Measurements from ENCODE around the gene OSBPL10. TPM values are rescaled to one million over a fixed set of nuclear protein-coding genes. Genes with fewer than 3 reads are reported as not detected.

The OSBPL10 gene
- total RNA-seq, 1 experiment from 2014 or later, result 48.0 TPM

DNA sequence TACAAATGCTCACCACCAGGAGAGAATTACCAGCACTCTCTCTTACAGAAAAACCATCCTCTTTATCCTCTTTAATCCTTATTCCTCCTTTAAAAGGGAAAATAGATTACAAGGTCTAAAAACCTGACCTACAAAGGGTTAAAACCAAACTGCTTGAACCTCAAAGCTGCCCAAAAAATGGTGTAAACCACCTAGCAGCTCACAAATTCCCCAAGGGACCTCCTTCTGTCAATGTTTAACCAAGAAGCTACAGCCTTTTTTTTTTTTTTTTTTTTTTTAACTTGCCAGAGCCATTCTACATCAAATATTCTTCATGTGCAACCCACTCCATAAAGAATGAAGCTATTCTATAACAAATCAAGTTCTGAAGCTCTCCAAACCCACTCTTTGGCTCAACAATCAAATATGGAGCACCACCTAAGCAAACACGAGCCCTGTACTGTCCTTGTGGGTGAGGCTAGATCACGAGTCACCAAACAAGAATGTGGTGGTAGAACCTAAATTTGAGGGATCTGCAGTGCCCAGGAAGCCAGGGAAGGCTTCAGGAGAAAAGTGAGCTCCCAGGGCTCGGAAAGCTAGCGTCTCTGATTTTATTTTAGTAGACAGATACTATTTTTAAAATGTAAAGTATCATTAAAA is 20.1 kb downstream of the OSBPL10 start:
- Histone ChIP-seq H3K9ac (ENCODE audit: low read length) (no peak overlapping the region), H3K79me2 (ENCODE audit: low read length) (peaks cover 81% of the 10 kb centered on the region), H3K27ac (ENCODE audit: low read length) (peak overlapping the region; percentile 9), H3K27me3 (ENCODE audit: low read length) (no peaks in the 10 kb centered on the region), H2AFZ (ENCODE audit: low read length) (no peak overlapping the region), H3K9me2 (replicated peaks; ENCODE audit: low read length) (no peaks in the 10 kb centered on the region), H3K4me3 (ENCODE audit: low read length) (no peak overlapping the region), H3K9me3 (ENCODE audit: low read length) (no peaks in the 10 kb centered on the region), H3K4me2 (ENCODE audit: low read length) (peak overlapping the region; percentile 21), H3F3A (ENCODE audit: low read length, unreplicated experiment) (peaks cover 6% of the 10 kb centered on the region), H4K20me1 (ENCODE audit: low read length) (peaks cover 6% of the 10 kb centered on the region; the same call in 1 of the 2 replicates), H3K4me1 (ENCODE audit: insufficient read depth, low read length) (peaks cover 47% of the 10 kb centered on the region), H3K36me3 (ENCODE audit: low read depth, low read length) (no peaks in the 10 kb centered on the region)
- DNase-seq (peak; percentile 84), ATAC-seq (peak; percentile 64)
- POLR2A ChIA-PET (ENCODE audit: unreplicated experiment), result interaction anchor here (0.6 to 0.7 kb wide), 2 partner anchors 20 to 144 kb away, joined by 3 to 33 read pairs; partner anchors contain the start of genes OSBPL10 and ZNF860
- intact Hi-C loops (cut with micrococcal nuclease), result loop anchor here (10.0 kb wide), 2 partner anchors 294 to 346 kb away; no protein-coding TSS in a partner anchor
- CTCF ChIA-PET, result no interaction called here
- no TSS peak for BruUV-seq (replicated peaks)
- no peak for TF ChIP-seq EZH2phosphoT487 (IDR thresholded peaks at IDR 0.05; ENCODE audit: borderline replicate concordance, low read length)
- TF ChIP-seq EZH2 (IDR thresholded peaks at IDR 0.05; ENCODE audit: low read length, unreplicated experiment), result no peak
- TF ChIP-seq, protein P1, sequence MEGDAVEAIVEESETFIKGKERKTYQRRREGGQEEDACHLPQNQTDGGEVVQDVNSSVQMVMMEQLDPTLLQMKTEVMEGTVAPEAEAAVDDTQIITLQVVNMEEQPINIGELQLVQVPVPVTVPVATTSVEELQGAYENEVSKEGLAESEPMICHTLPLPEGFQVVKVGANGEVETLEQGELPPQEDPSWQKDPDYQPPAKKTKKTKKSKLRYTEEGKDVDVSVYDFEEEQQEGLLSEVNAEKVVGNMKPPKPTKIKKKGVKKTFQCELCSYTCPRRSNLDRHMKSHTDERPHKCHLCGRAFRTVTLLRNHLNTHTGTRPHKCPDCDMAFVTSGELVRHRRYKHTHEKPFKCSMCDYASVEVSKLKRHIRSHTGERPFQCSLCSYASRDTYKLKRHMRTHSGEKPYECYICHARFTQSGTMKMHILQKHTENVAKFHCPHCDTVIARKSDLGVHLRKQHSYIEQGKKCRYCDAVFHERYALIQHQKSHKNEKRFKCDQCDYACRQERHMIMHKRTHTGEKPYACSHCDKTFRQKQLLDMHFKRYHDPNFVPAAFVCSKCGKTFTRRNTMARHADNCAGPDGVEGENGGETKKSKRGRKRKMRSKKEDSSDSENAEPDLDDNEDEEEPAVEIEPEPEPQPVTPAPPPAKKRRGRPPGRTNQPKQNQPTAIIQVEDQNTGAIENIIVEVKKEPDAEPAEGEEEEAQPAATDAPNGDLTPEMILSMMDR (conservative IDR thresholded peaks at IDR 0.05; ENCODE audit: low read depth, low read length), result no peak

DNA sequence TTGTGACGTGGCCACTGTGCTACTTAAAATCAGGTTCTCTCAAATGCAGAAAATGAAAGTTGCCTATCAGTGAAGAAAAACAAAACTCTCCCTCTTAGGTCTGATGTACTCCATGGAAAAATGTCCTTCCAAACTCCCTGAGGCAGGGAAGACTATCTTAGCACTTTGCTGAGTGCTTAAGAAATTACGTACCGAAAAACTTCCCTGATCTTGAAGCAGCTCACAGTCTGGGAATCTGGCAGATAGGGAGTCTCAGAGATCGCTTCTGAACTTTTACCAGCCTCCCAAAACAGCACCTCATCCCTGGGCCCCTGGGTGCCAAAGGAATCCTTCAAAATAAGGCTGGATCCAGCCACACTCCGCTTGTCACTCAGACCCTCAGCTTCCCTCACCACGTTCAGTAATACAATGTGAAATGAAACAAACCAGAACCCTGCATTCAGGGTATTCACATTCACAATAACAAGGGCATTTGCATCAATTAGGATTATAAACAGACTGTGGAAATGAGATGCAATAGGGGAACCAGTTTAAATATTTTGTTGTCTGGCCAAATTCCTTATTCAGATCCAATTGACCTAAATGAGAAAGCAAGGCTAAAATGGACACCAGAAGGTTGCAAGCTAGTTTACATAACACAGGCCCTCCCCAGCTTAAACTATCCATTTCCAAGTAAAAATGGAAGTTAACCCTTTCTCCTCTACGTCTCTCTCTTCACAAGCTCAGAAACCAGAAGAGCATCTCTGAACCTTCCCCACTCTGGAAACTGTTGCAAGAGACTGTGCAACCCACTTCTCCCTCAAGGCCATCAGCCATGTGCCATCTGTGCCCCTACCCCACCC is 20.9 kb downstream of the OSBPL10 start:
- peaks cover 5% of the 10 kb centered on the region; the same call in 1 of the 2 replicates for H3K36me3 ChIP-seq (ENCODE audit: low read depth, low read length)
- no TSS peak for BruUV-seq (replicated peaks)
- H3K9me3 ChIP-seq (ENCODE audit: low read length), result no peaks in the 10 kb centered on the region
- peak overlapping the region; percentile 21 for H3K4me2 ChIP-seq (ENCODE audit: low read length)
- H3K27ac ChIP-seq (ENCODE audit: low read length), result peak overlapping the region; percentile 9
- intact Hi-C loops (cut with micrococcal nuclease), result loop anchor here (10.0 kb wide), 2 partner anchors 295 to 345 kb away; no protein-coding TSS in a partner anchor
- H3K27me3 ChIP-seq (ENCODE audit: low read length), result no peaks in the 10 kb centered on the region
- DNase-seq (no peak), ATAC-seq (no peak)
- H3K4me3 ChIP-seq (ENCODE audit: low read length), result no peak overlapping the region
- peaks cover 6% of the 10 kb centered on the region for H3F3A ChIP-seq (ENCODE audit: low read length, unreplicated experiment)
- ChIA-PET CTCF (no interaction called here), POLR2A (ENCODE audit: unreplicated experiment) (no interaction called here)
- H4K20me1 ChIP-seq (ENCODE audit: low read length), result peaks cover 6% of the 10 kb centered on the region; the same call in 1 of the 2 replicates
- TF ChIP-seq, protein P1 (conservative IDR thresholded peaks at IDR 0.05; ENCODE audit: low read depth, low read length), result no peak
- TF ChIP-seq EZH2 (IDR thresholded peaks at IDR 0.05; ENCODE audit: low read length, unreplicated experiment) (no peak), EZH2phosphoT487 (IDR thresholded peaks at IDR 0.05; ENCODE audit: borderline replicate concordance, low read length) (no peak)
- peaks cover 88% of the 10 kb centered on the region for H3K79me2 ChIP-seq (ENCODE audit: low read length)
- H3K4me1 ChIP-seq (ENCODE audit: insufficient read depth, low read length), result peaks cover 47% of the 10 kb centered on the region
- no peaks in the 10 kb centered on the region for H3K9me2 ChIP-seq (replicated peaks; ENCODE audit: low read length)
- H2AFZ ChIP-seq (ENCODE audit: low read length), result no peak overlapping the region
- H3K9ac ChIP-seq (ENCODE audit: low read length), result no peak overlapping the region

Measured in PC-3 (cell line).